WERI-Rb-1 (cell line): ENCODE measurements around the gene RPLP1.

Experiments used
- DNase-seq: peaks from one replicate; pipeline ENCODE4 v3.0.0-alpha.2; 2020
- H3K27ac ChIP-seq: fragments of 250-450 bp; sonication (Bioruptor Pico); 2 replicates; pipeline ENCODE4 v1.5.1; 2020; ENCODE audit warnings: mild to moderate bottlenecking, moderate library complexity
- H3K27me3 ChIP-seq: fragments of 250-450 bp; sonication (Bioruptor Pico); 2 replicates; pipeline ENCODE4 v1.5.1; 2021; ENCODE audit warnings: mild to moderate bottlenecking, low read depth, moderate library complexity; ENCODE audit not compliant: insufficient read depth, severe bottlenecking
- H3K36me3 ChIP-seq: fragments of 250-450 bp; sonication (Bioruptor Pico); 2 replicates; pipeline ENCODE4 v1.5.1; 2020; ENCODE audit warnings: mild to moderate bottlenecking, moderate library complexity
- H3K4me3 ChIP-seq: 2 replicates; pipeline ENCODE4 v1.5.1; 2011; ENCODE audit warnings: low read depth, mild to moderate bottlenecking, control low read depth, low read length
- H3K9me3 ChIP-seq: fragments of 250-450 bp; sonication (Bioruptor Pico); 2 replicates; pipeline ENCODE4 v1.5.1; 2021; ENCODE audit warnings: mild to moderate bottlenecking, moderate library complexity; ENCODE audit not compliant: severe bottlenecking
- TF ChIP-seq, protein P1 (sequence below): IDR thresholded peaks from 2 replicates; pipeline ENCODE4 v1.5.1; 2011; ENCODE audit warnings: low read depth, mild to moderate bottlenecking, control low read depth, inconsistent platforms, low read length

Gene RPLP1

DNA sequence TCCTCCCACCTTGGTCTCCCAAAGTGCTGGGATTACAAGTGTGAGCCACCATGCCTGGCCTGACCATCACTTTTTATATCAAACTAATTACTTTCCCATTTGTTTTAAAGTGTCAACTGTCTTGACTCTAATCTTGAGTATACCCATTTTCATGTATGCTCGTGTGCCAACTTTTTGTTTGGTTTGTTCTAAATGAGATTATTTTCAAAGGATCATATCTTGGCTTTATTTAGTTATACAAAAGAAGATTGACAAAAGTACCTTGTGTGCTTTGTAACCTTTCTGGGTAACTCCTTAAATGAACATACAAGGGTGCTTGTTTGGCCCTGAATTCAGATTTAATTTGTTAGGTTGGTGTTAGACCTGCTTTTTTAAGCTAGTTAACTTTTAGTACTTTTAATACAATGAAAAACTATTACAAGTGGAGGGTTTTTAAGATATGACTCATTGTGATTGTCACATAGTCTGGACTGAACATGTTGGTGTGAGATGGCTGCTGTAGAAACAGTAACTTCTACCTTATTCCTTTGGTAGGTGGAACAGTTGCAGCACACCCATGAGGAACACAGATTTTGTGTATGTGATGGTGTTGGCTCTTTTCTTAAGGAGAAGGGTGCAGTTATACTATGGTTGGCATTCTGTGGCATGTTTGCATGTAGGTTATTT, 27.7 kb upstream of the RPLP1 start:
- TF ChIP-seq, protein P1, sequence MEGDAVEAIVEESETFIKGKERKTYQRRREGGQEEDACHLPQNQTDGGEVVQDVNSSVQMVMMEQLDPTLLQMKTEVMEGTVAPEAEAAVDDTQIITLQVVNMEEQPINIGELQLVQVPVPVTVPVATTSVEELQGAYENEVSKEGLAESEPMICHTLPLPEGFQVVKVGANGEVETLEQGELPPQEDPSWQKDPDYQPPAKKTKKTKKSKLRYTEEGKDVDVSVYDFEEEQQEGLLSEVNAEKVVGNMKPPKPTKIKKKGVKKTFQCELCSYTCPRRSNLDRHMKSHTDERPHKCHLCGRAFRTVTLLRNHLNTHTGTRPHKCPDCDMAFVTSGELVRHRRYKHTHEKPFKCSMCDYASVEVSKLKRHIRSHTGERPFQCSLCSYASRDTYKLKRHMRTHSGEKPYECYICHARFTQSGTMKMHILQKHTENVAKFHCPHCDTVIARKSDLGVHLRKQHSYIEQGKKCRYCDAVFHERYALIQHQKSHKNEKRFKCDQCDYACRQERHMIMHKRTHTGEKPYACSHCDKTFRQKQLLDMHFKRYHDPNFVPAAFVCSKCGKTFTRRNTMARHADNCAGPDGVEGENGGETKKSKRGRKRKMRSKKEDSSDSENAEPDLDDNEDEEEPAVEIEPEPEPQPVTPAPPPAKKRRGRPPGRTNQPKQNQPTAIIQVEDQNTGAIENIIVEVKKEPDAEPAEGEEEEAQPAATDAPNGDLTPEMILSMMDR = no peak
- Histone ChIP-seq H3K9me3 (no peaks in the 10 kb centered on the region), H3K36me3 (peaks cover 97% of the 10 kb centered on the region), H3K4me3 (no peak overlapping the region), H3K27me3 (no peaks in the 10 kb centered on the region), H3K27ac (no peak overlapping the region)
- no peak for DNase-seq

DNA sequence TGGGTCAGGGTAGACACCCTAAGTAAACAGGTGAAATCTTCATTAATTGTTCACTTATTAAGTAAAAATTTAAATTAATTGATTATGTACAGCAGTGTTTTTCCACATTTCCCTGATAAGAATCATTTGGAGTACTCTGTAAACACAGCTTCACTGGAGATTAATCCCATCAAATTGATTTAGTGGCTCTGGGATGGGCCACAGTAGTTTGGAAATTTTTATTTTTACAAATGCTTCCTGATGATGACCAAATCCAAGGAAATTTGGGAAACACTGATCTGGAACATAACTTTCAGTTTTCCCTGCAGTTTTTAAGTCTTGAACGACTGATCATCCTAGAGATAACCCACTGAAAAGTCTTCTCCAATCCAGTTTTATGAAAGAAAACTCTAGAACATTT, 18.8 kb upstream of the RPLP1 start:
- DNase-seq = no peak
- TF ChIP-seq, protein P1 = no peak
- Histone ChIP-seq H3K36me3 (peaks cover 92% of the 10 kb centered on the region), H3K4me3 (no peak overlapping the region), H3K27ac (no peak overlapping the region), H3K9me3 (no peaks in the 10 kb centered on the region), H3K27me3 (no peaks in the 10 kb centered on the region)

DNA sequence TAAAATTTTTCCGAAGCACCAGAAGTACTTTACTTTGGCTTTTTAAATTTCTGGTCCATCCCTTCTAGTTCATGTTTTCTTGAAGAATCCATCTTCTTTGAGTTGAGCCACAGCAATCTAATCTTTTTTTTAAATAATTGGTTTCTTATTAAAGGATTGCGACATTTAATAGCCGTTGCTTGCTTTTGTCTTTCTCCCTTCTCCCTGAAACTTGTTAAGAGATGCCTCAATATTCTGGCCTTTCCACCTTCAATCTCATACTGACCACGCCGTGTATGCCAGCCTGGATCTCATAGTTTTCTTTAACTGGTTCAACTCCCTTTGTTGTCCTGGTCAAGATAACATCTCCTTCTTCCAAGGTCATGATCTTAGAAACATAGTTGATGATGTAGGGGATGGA, 18.4 kb upstream of the RPLP1 start:
- H3K9me3 ChIP-seq = no peaks in the 10 kb centered on the region
- H3K27me3 ChIP-seq = no peaks in the 10 kb centered on the region
- DNase-seq = no peak
- H3K4me3 ChIP-seq = no peak overlapping the region
- TF ChIP-seq, protein P1 = no peak
- peaks cover 92% of the 10 kb centered on the region for H3K36me3 ChIP-seq
- H3K27ac ChIP-seq = no peak overlapping the region

DNA sequence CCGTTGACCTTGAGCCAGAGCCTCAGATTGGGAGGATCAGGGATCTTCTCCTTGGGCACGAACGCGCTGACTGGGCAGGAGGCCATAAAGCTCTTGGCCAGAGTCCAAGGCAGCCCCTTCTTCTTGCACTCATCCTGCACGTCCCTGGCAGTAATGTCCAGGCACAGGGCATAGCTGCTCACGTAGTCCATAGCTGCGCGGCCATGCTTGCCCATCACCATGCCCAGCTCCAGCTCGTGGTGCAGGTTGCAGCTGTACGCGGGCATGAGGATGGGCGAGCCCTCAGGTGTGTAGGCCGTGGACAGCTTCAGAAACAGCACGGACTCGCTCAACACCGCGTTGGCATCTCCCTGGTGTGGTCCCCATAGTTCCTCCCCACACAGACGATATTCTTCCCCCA, 17.9 kb upstream of the RPLP1 start:
- TF ChIP-seq, protein P1 = no peak
- no peak for DNase-seq
- no peaks in the 10 kb centered on the region for H3K27me3 ChIP-seq
- H3K36me3 ChIP-seq = peaks cover 92% of the 10 kb centered on the region
- H3K9me3 ChIP-seq = no peaks in the 10 kb centered on the region
- no peak overlapping the region for H3K4me3 ChIP-seq
- H3K27ac ChIP-seq = no peak overlapping the region

DNA sequence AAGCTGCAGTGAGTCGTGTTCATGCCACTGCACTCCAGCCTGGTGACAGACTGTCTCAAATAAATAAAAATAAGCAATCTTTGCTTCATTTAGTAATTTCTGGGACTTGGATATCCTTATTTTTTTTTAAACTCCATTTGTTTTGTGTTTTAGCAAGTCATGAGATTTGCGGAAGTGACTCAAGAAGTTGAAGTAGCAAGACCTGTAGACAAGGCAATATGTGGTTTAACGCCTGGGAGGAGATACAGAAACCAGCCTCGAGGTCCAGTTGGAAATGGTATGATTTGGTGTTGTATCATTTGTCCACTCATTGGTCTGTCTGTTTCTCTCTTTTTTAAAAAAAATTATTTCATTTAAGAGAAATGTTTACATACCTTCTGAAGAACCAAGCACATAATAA, 16.6 kb upstream of the RPLP1 start:
- H3K36me3 ChIP-seq = peaks cover 90% of the 10 kb centered on the region
- no peak for DNase-seq
- H3K4me3 ChIP-seq = no peak overlapping the region

More for the DNA sequence above, 16.6 kb upstream of the RPLP1 start:
- no peak overlapping the region for H3K27ac ChIP-seq
- TF ChIP-seq, protein P1 = no peak
- H3K27me3 ChIP-seq = no peaks in the 10 kb centered on the region
- no peaks in the 10 kb centered on the region for H3K9me3 ChIP-seq
